Activated CD8-positive, alpha-beta T cell treated with anti-CD3 and anti-CD28 coated beads for 36 hours (primary cell): ENCODE data around the gene MAP1B. TPM values are rescaled to one million over a fixed set of nuclear protein-coding genes. Genes with fewer than 3 reads are reported as not detected.

Source experiments
- ATAC-seq: fragments of 200-7000 bp; cut with Tn5 transposase; one replicate; pipeline ENCODE4 v1.10.0; 2021; ENCODE audit warnings: mild to moderate bottlenecking, moderate library complexity
- CTCF ChIA-PET: fragments of 350-600 bp; sonication (Branson Sonifier 250); formaldehyde crosslinking; loops from one replicate; lab custom pipeline; 2021; ENCODE audit warnings: antibody characterized with exemption; lab: Charles Lee
- POLR2A ChIA-PET: fragments of 350-600 bp; sonication (Branson Sonifier 250); formaldehyde crosslinking; loops from one replicate; lab custom pipeline; 2021; ENCODE audit warnings: antibody characterized with exemption; lab: Charles Lee
- DNase-seq: peaks from one replicate; pipeline ENCODE4 v3.0.0-alpha.2; 2020
- H3K27ac Mint-ChIP-seq: one replicate; pipeline ENCODE4 v1.8.0; 2021; ENCODE audit warnings: mild to moderate bottlenecking, mixed read lengths
- H3K27me3 Mint-ChIP-seq: one replicate; pipeline ENCODE4 v1.8.0; 2021; ENCODE audit warnings: mixed read lengths
- H3K36me3 Mint-ChIP-seq: one replicate; pipeline ENCODE4 v1.8.0; 2021; ENCODE audit warnings: low read depth, mixed read lengths
- H3K4me1 Mint-ChIP-seq: one replicate; pipeline ENCODE4 v1.8.0; 2021; ENCODE audit warnings: low read depth, mixed read lengths
- H3K4me3 Mint-ChIP-seq: one replicate; pipeline ENCODE4 v1.8.0; 2021; ENCODE audit warnings: mild to moderate bottlenecking, moderate library complexity, mixed read lengths
- H3K9me3 Mint-ChIP-seq: one replicate; pipeline ENCODE4 v1.8.0; 2021; ENCODE audit warnings: mixed read lengths
- CTCF ChIP-seq: fragments of 200-600 bp; IDR thresholded peaks from one replicate; pipeline ENCODE4 v1.8.0; 2022; ENCODE audit warnings: antibody characterized with exemption, mild to moderate bottlenecking
- intact Hi-C: fragments of 100-400 bp; cut with micrococcal nuclease; formaldehyde crosslinking; loops from one replicate; pipeline ENCODE4 v1.10.0; 2022
- total RNA-seq, 2 experiments: library from RNA; stranded (reverse); gene quantifications; one replicate each; pipeline ENCODE4 v1.2.3, GENCODE V29; 2021

MAP1B gene
- total RNA-seq, 2 experiments from 2014 or later: 0.09 to 0.25 TPM

GRCh38 chr5:72243706-72244105 is 136.4 kb downstream of the MAP1B start:
- Mint-ChIP-seq H3K9me3 (no peaks in the 10 kb centered on the region), H3K36me3 (peaks cover 12% of the 10 kb centered on the region), H3K4me3 (no peak overlapping the region), H3K27me3 (no peaks in the 10 kb centered on the region), H3K27ac (no peak overlapping the region), H3K4me1 (peaks cover 22% of the 10 kb centered on the region)
- POLR2A ChIA-PET: no interaction called here
- TF ChIP-seq CTCF: no peak
- ATAC-seq: no peak
- intact Hi-C loops: no loop called here
- DNase-seq: no peak
- CTCF ChIA-PET: no interaction called here

GRCh38 chr5:72244862-72245371 is 137.6 kb downstream of the MAP1B start:
- ChIA-PET POLR2A (interaction anchor here (0.5 kb wide), 1 partner anchor 591 kb away, joined by 3 read pairs; no protein-coding TSS in a partner anchor), CTCF (no interaction called here)
- intact Hi-C loops: no loop called here
- Mint-ChIP-seq H3K27me3 (no peaks in the 10 kb centered on the region), H3K27ac (no peak overlapping the region), H3K4me3 (no peak overlapping the region), H3K9me3 (no peaks in the 10 kb centered on the region), H3K36me3 (peaks cover 10% of the 10 kb centered on the region), H3K4me1 (peaks cover 26% of the 10 kb centered on the region)
- ATAC-seq (peak; percentile 51), DNase-seq (peak; percentile 6)
- TF ChIP-seq CTCF: peak; percentile 19

GRCh38 chr5:72245546-72245945 is 138.3 kb downstream of the MAP1B start:
- peaks cover 10% of the 10 kb centered on the region for H3K36me3 Mint-ChIP-seq
- peaks cover 26% of the 10 kb centered on the region for H3K4me1 Mint-ChIP-seq
- DNase-seq (no peak), ATAC-seq (no peak)
- intact Hi-C loops: no loop called here
- POLR2A ChIA-PET: no interaction called here
- H3K9me3 Mint-ChIP-seq: no peaks in the 10 kb centered on the region
- H3K27me3 Mint-ChIP-seq: no peaks in the 10 kb centered on the region
- H3K27ac Mint-ChIP-seq: no peak overlapping the region
- TF ChIP-seq CTCF: no peak
- no peak overlapping the region for H3K4me3 Mint-ChIP-seq
- CTCF ChIA-PET: no interaction called here

- no peak for ATAC-seq
- Mint-ChIP-seq H3K27ac (no peak overlapping the region), H3K4me3 (no peak overlapping the region), H3K36me3 (peaks cover 10% of the 10 kb centered on the region), H3K4me1 (peaks cover 26% of the 10 kb centered on the region), H3K9me3 (no peaks in the 10 kb centered on the region), H3K27me3 (no peaks in the 10 kb centered on the region)
- POLR2A ChIA-PET: no interaction called here
- no peak for TF ChIP-seq CTCF
- DNase-seq: no peak
- intact Hi-C loops: no loop called here
- CTCF ChIA-PET: no interaction called here
These were observed 138.8 kb downstream of the MAP1B start for GRCh38 chr5:72245951-72246532.

- ATAC-seq (no peak), DNase-seq (no peak)
- no peak overlapping the region for H3K4me3 Mint-ChIP-seq
- no peak overlapping the region for H3K27ac Mint-ChIP-seq
- H3K4me1 Mint-ChIP-seq: peaks cover 26% of the 10 kb centered on the region
- H3K36me3 Mint-ChIP-seq: peaks cover 11% of the 10 kb centered on the region
- TF ChIP-seq CTCF: no peak
- ChIA-PET CTCF (interaction anchor here (0.9 to 1.6 kb wide), 3 partner anchors 9 to 60 kb away, joined by 3 to 6 read pairs (median 3); no protein-coding TSS in a partner anchor), POLR2A (no interaction called here)
- intact Hi-C loops: no loop called here
- no peaks in the 10 kb centered on the region for H3K9me3 Mint-ChIP-seq
- no peaks in the 10 kb centered on the region for H3K27me3 Mint-ChIP-seq
These were observed 139.7 kb downstream of the MAP1B start for GRCh38 chr5:72246954-72247442.
